HG02798 (cell line): ENCODE measurements around the gene ARL5A.

Experiments
- ATAC-seq: cut with Tn5 transposase; IDR thresholded peaks from one replicate; pipeline ENCODE4 v1.9.1; 2021; ENCODE audit warnings: mild to moderate bottlenecking; ENCODE audit not compliant: unreplicated experiment, poor library complexity

Gene ARL5A

DNA sequence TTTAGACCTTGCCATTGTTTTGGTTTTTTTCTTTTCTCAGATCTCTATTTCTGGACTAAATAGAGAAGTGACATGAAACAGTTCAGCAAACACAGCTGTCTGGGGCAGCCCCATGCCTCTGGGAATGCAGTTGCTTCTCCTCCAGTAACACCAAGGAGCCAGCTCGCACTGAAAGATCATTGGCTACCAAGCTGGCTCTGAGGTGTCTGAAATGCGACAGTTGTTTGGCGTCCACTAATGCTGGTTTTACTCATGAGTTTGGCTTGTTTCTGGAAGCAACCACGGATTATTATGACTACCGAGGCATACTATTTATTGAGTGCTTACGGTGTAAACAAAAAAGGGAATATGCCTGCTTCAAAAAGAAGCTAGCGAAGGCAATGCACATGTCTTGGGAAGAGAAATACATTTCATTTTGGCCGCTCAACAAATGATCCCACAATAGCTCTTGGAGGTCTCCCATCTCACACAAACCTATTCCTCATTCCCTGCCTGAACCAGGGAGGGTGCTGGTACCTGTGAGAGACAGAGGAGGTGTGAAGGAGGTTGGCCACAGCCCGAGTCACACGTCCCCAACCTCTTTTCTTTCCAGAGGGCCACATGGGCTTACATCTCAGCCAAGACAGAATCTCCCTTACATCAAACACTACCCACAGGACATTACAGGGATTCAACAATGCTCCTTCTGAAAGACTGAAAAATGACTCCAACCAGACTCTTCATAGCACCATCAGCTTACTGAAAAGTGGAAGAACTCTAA is 56.4 kb downstream of the ARL5A start:
- peak; percentile 96 for ATAC-seq

DNA sequence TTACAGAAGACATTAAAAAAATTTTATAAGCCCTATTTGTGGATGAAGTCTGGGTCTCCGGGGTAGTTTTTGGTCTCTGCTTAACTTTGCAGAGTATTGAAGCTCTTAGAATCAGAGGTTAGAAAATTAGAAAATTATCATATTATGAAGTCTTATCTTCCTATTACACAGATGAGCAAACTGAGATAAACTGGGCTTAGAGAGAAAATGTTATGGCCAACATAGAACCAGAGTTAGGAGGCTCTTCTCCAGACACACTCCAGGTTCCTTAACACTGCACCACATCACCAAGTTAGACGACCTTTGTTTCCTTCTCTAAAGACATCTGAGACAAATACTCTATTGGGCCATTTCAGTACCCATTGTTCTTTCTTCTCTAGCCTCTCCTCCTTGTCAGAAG is 57.2 kb downstream of the ARL5A start:
- peak; percentile 23 for ATAC-seq

DNA sequence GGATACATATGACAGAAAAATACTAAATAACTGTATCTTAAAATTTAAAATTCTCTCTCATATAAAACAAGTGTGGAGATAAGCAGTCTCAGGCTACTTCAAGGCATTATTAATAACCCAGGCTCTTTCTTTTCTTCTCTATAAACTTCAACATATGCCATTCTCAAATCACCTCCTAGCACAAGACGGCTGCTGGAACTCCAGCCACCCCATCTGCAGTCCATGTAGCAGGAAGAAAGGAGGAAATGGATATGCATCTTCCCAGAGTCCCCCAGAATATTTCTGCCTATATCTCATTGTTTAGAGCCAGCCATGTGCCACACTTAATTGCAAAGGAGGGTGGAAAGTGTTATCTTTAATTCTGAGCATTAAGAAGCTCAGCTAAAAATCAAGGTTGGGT is 58.6 kb downstream of the ARL5A start:
- ATAC-seq = no peak

DNA sequence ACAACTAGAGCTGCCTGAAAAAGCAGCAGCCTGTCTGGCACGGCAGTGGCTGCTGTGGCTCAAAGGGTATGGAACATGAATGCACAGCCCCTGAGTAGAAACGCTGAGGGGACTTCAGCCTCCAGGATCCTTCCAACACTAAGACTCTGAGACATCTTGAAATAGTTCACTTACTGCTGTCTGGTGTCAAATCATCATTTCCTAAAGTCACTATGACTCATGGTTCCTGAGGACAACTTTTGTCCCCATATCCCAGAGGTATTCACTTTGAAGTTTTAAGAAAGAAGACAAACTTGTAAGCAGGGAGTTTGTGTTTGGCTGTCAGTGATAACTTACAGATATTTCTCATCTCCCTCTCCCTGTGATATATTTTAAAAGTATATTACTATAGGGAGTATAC is 60.7 kb downstream of the ARL5A start:
- no peak for ATAC-seq

DNA sequence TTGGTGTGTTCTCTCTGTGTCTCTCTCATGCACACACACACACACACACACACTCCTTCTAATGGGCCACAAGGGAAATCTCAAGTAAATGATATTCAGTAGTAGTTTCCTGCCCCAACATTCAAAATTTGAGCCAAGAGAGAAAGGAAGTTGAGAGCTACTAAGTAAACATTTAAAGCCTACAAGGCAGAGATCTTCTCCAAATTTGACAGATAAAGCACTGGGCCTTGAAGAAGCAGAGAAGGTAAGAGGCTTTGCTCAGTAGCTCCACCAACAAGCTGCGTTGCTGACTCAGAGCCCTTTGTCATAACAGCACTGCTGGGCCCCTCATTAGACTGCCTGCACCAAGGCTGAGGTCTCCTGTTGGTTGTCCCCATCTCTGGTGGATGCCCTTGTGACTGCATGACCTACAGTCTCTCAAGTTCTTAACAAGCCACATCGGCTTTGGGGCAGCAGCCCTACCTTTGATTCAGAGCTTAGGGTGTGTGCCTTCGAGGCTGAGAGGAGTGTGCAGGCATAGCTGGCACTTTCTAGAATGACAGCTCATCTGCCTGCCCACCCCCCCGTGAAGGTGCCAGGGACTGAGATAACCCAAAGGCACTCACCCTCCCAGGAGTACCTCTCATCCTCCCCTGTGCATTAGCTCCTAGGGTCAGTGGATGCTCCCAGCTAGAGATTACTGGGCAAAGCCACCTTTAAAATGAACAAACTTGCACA is 61.6 kb downstream of the ARL5A start:
- peak; percentile 48 for ATAC-seq

DNA sequence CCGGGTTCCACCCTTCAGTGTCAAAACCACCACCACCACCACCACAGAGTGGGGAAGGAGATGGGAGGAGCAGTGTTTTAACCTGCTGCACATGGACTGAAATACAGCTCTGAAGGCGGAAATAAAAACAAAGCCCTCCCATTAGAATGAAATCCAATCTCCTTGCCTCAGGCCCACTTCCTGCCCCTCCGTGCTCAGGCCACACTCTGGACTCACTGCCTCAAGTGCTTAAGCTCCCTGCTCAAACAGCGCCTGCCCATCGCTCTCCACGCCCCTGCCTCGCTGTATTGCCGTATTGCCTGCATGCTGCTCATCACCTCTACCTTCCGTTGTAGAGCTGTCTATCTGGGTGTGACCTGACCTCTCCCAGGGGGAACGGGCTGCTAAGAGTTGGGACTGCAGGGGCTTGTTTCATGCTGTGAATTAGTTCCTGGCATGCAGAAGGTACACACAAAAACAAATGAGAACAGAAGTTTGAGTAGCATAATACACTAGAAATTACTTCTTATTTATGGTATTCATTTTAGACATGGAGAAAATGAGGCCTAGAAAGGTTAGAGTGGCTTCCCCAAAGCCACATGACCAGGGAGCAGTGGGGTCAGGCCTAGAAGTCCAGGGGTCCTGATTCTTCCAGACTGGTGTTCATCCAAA is 62.3 kb downstream of the ARL5A start:
- no peak for ATAC-seq

DNA sequence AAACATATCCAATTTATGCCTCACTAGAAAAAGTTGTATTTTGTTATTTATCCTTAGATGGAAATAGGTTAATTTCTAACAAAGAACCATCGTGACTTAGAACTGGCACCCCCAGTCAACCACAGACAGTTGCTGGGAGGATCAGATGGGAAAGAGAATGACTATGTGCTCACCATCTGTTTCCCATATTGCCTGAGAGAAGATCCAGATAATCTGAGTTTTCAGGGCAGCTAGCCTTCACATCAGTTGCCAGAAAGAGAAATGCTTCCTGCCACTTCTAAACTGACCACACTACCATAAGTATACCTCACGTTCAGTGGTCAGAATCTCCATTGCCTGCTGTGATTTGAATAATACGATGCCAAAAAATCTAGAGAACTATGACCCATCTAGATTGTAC is 65.5 kb downstream of the ARL5A start:
- ATAC-seq = no peak

DNA sequence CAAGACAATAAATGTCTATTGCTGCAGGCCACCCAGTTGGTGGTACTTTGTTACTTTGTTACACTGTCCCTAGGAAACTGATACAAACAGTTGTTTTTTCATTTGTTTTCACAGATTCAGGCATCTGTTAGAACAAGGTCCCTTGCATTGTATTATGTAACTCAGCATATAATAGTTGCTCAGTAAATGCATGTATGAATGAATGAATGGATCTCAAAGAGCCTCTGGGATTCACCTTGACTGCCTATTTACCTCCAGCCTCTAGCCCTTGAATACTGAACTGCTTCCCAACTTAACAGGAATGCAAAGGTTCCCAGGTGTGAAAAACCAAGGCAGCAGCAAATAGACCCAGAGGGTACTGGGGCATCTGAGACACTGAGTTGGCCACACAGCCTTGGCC is 66.5 kb downstream of the ARL5A start:
- no peak for ATAC-seq

DNA sequence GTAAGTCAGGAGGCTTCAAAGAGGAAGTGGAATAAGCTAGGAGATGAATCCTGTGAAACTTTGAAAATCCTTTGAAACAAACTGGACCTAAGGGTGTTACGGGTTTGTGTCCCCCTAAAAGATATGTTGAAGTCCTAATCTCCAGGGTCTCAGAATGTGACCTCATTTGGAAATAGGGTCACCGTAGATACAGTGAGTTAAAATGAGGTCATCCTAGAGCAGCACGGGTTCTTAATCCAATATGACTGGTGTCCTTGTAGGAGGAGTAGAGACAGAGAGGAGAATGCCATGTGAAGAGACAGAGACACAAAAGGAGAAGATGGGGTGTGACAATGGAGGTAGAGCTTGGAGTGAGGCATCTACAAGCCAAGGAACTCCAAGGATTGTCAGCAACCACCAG is 67.0 kb downstream of the ARL5A start:
- ATAC-seq = no peak

DNA sequence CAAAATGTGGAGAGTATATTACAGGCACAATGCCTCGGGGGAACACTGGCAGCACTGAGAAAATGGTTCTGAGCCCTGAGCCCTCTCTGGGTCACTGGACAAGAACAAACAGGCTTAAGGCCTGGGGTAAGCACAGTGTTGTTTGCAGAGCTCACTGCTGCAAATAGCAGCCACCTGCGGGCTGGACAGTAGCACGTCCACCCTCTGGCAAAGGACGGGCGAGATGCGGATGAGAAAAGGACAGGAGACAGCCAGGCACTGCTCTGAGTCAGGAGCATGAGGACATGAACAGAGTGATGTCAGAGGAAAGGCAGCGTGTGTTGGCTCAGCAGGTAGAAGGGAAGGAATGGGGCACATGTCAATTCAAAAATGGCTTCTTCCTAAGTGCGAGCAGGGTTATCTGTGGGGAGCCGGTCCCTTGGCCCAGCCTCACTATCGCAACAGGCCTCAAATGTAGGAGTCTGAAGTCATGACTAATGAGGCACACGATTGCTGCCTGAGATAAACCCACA is 68.0 kb downstream of the ARL5A start:
- no peak for ATAC-seq

DNA sequence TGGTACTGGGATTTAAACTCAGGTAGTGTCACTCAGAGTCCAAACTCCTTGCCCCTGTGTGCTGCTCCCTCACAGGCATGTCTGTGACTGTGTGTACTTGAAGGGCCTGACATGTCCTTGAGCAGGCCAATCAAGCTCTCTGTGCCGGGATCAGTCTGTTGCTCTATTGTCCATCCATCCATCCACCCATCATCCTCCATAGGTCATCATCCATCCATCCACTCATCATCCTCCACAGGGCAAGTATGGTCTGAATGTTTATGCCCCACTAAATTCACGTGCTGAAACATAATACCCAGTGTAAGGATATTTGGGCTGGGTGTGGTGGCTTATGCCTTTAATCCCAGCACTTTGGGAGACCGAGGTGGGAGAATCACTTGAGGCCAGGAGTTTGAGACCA is 69.5 kb downstream of the ARL5A start:
- ATAC-seq = no peak

DNA sequence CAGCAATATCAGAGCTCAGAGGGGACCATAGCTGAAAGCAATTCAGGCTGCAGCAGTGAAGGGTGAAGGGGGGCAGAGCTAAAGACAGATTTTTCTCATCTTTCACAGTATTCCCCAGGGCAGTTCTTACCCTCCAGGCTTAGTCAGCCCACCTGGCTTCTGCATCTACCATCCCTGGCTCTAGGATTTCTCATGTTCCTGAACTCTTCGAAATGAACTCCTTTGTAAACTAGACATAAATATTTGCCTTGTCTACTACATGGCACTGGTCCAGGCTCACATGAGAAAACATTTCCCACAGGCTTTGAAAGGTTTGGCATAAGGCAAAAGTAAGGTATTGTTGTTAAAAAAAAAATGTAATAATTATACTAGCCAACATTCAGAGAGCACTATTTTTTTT is 70.4 kb downstream of the ARL5A start:
- ATAC-seq = no peak

DNA sequence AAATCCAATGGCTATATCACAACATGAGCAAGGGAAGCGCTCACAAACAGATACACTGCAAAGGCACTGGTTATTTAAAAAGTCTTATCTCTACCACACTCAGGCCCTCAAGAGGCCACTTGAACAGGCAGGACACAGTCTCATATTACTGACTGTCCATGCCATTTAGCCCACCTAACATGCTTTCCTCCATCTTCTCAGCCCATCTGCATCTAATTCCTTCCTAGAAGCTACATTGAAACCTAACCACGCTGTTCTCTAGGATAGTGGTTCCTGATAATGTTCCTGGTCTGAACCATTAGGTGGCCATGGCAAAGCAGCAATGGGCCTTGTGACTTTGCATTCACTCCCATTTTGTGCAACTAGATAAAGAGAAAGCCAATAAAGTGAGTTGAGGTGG is 71.4 kb downstream of the ARL5A start:
- ATAC-seq = no peak

DNA sequence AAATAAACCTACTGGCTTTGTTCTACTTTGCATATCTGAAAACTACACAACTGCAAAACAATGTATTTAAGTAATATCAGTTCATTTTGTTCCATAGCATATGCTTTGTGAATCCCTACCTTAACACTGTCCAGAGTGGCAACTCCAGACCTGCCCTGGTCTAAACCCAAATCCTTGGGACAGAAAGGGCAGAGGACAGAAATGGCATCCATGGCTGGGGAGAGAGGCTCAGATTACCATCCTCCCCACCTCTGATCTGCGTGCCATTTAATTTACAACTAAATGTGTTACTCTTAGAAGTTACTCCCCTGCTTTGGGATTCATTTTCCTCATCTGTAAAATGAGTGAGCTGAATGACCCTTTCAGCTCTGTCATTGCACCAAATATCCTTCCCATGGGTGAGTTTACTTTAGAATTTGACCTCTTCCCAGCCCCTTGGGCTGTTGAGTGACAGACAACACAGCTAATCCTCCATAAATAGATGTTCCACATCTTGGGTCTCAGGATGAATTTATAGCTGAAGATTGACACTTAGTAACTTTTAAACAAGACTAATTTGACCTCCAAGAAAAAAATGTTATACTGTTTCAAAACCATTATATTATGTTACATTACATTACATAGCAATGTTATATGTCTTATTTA is 73.8 kb downstream of the ARL5A start:
- no peak for ATAC-seq

DNA sequence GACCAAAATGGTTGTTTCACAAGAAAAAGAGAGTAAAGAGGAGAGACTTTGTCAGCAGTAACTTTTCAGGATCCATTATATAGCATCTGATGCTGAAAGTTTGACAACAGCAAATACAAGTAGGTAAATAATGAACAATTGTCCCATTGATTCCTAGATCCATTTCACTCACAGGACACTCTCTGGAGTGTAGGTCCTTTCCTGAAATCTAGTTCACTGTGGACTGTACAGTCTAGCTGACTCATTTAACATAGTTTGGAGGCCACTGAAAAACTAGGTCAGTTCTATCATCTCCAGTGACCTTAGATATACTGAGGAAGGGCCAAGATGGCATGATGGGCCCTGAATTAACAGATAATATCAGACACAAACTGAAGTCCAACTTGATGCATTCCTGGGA is 74.7 kb downstream of the ARL5A start:
- no peak for ATAC-seq
